Tibial nerve (tissue), 3 donors: Measurements from ENCODE around the gene VIT.

Experiments used
- EP300 ChIP-seq, 2 donors: sonication (generic); formaldehyde crosslinking; IDR thresholded peaks; one replicate each; pipeline ENCODE4 v1.6.1; 2017; ENCODE audit warnings: antibody characterized with exemption in 2 of 2, mild to moderate bottlenecking in 1 of 2
- POLR2A ChIP-seq, 2 donors: fragments of 450-650 bp; IDR thresholded peaks; one replicate each; pipeline ENCODE4 v1.6.1; 2017; ENCODE audit warnings: antibody characterized with exemption in 2 of 2, mild to moderate bottlenecking in 2 of 2, moderate library complexity in 2 of 2

- TF ChIP-seq POLR2A (IDR thresholded peaks at IDR 0.05) (no peak), EP300 (IDR thresholded peaks at IDR 0.05) (no peak)
These were observed 36.1 kb downstream of the VIT start for GRCh38 chr2:36732673-36733036.
